ENCODE results near the gene ABCC3. TPM values are rescaled to one million over a fixed set of nuclear protein-coding genes. Genes with fewer than 3 reads are reported as not detected.

ABCC3 gene
- total RNA-seq, 1 donor from 2014 or later, result 1.2 TPM

DNA sequence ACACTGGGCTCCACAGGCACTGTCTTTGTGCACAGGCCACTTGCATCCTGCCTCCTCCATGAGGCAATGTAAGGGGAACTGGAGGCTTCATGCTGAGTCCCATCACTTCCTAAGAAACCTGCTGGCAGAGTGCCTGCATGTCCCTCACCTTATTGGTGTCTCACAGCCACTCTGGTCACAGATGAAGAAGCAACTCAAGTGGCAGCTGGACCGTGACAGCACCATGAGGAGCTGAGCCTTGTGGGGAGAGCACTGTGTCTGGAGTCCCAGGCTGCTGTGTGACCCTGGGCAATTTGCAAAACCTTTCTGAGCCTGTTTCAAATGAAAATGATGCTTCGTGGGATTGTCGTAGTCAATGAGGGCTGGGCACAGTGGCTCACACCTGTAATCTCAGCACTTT lies 53.6 kb downstream of the ABCC3 start:
- no peaks in the 10 kb centered on the region for H3K36me3 Mint-ChIP-seq
- TF ChIP-seq, protein P1, sequence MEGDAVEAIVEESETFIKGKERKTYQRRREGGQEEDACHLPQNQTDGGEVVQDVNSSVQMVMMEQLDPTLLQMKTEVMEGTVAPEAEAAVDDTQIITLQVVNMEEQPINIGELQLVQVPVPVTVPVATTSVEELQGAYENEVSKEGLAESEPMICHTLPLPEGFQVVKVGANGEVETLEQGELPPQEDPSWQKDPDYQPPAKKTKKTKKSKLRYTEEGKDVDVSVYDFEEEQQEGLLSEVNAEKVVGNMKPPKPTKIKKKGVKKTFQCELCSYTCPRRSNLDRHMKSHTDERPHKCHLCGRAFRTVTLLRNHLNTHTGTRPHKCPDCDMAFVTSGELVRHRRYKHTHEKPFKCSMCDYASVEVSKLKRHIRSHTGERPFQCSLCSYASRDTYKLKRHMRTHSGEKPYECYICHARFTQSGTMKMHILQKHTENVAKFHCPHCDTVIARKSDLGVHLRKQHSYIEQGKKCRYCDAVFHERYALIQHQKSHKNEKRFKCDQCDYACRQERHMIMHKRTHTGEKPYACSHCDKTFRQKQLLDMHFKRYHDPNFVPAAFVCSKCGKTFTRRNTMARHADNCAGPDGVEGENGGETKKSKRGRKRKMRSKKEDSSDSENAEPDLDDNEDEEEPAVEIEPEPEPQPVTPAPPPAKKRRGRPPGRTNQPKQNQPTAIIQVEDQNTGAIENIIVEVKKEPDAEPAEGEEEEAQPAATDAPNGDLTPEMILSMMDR (IDR thresholded peaks at IDR 0.05; ENCODE audit: unreplicated experiment), result no peak
- H3K27me3 Mint-ChIP-seq (ENCODE audit: low read depth), result no peaks in the 10 kb centered on the region
- peaks cover 33% of the 10 kb centered on the region for H3K4me1 Mint-ChIP-seq
- no peak overlapping the region for H3K4me3 Mint-ChIP-seq
- H3K27ac Mint-ChIP-seq, result no peak overlapping the region
- H3K9me3 Mint-ChIP-seq, result no peaks in the 10 kb centered on the region
- DNase-seq (ENCODE audit: low spot score in 2 of 2, unreplicated experiment in 2 of 2), result no peak

DNA sequence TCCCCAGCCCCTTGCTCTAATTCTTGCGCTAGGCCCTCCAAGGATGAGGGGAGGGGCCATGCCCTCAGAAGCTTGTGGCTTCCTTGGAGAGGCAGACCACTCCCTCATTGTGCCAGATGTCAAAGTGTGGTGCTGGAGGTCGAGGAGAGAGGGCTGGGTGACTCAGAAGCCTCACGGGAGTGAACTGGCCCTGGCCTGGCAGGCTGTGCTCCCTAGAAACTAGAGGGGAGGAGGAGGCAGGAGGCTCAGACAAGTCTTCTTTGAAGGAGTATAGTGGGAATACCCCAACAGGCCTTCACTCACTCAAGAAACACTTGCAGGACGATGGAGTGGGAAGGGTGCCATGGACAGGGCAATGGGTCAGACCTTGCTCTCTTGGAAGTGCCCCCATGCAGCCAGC lies 54.6 kb downstream of the ABCC3 start:
- TF ChIP-seq, protein P1 (IDR thresholded peaks at IDR 0.05; ENCODE audit: unreplicated experiment), result no peak
- no peaks in the 10 kb centered on the region for H3K9me3 Mint-ChIP-seq
- H3K4me3 Mint-ChIP-seq, result no peak overlapping the region
- H3K36me3 Mint-ChIP-seq, result peaks cover 1% of the 10 kb centered on the region
- DNase-seq (ENCODE audit: low spot score in 2 of 2, unreplicated experiment in 2 of 2), result no peak
- no peak overlapping the region for H3K27ac Mint-ChIP-seq
- peaks cover 38% of the 10 kb centered on the region for H3K4me1 Mint-ChIP-seq
- H3K27me3 Mint-ChIP-seq (ENCODE audit: low read depth), result no peaks in the 10 kb centered on the region

DNA sequence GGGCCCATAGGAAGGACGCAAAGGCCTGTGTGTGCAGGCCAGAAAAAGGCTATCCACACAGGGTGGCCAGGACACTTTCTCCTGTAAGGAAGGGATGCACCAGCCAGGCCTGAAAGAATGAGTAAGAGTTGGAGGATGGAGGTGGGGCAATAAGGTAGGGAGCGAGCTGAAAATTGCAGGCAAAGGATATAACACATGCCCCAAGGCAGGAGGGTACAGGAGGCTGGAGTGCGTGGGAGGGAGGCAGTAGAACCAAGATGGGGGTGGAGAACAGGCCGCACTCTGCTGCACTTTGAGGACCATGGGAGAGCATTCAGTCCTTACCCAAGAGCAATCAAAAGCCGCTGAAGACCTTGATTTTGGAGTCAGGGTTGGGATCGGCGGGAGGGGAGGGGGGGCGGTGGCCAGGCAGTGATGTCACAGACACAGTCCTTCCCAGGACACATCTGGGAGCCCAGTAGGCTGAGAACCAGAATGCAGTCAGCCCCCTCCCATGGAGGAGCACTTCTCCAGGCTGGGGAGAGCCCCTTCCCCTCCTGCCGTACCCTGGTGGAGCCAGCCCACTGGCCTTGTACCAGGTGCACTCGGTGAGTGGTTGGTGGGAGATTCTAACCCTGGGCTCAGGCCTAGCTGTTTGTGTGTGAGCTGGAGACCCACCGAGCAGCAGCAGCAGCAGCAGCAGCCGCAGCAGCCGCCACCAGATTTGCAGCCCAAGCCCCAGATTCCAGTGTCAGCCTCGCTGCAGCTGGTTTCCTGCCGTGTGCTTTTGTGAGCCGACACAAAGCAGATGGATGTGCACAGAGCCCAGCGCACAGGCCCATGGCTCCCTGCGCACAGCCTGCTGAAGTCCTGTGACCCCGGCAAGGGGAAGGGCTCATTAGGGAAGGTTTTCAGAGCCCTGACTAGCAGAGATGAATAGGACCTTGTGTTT lies 55.5 kb downstream of the ABCC3 start:
- DNase-seq (ENCODE audit: low spot score in 2 of 2, unreplicated experiment in 2 of 2), result no peak
- H3K36me3 Mint-ChIP-seq, result peaks cover 5% of the 10 kb centered on the region
- H3K9me3 Mint-ChIP-seq, result no peaks in the 10 kb centered on the region
- TF ChIP-seq, protein P1 (IDR thresholded peaks at IDR 0.05; ENCODE audit: unreplicated experiment), result no peak
- no peak overlapping the region for H3K4me3 Mint-ChIP-seq
- H3K4me1 Mint-ChIP-seq, result peaks cover 42% of the 10 kb centered on the region
- H3K27me3 Mint-ChIP-seq (ENCODE audit: low read depth), result no peaks in the 10 kb centered on the region
- H3K27ac Mint-ChIP-seq, result no peak overlapping the region

DNA sequence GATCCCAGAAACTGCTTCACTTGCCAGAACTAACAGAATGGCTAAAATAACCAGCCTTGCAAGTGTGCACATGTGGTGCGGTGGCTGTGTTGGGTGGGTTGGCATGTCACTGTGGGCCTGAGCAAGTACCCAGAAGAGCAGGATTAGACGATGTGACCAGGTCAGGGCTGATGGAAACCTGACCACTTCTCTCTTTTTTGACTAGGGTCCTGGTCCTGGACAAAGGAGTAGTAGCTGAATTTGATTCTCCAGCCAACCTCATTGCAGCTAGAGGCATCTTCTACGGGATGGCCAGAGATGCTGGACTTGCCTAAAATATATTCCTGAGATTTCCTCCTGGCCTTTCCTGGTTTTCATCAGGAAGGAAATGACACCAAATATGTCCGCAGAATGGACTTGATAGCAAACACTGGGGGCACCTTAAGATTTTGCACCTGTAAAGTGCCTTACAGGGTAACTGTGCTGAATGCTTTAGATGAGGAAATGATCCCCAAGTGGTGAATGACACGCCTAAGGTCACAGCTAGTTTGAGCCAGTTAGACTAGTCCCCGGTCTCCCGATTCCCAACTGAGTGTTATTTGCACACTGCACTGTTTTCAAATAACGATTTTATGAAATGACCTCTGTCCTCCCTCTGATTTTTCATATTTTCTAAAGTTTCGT lies 56.3 kb downstream of the ABCC3 start:
- H3K4me3 Mint-ChIP-seq, result no peak overlapping the region
- no peak for DNase-seq (ENCODE audit: low spot score in 2 of 2, unreplicated experiment in 2 of 2)
- H3K9me3 Mint-ChIP-seq, result no peaks in the 10 kb centered on the region
- H3K36me3 Mint-ChIP-seq, result peaks cover 12% of the 10 kb centered on the region
- TF ChIP-seq, protein P1 (IDR thresholded peaks at IDR 0.05; ENCODE audit: unreplicated experiment), result no peak
- no peaks in the 10 kb centered on the region for H3K27me3 Mint-ChIP-seq (ENCODE audit: low read depth)
- H3K27ac Mint-ChIP-seq, result peak overlapping the region; percentile 50
- peaks cover 42% of the 10 kb centered on the region for H3K4me1 Mint-ChIP-seq

DNA sequence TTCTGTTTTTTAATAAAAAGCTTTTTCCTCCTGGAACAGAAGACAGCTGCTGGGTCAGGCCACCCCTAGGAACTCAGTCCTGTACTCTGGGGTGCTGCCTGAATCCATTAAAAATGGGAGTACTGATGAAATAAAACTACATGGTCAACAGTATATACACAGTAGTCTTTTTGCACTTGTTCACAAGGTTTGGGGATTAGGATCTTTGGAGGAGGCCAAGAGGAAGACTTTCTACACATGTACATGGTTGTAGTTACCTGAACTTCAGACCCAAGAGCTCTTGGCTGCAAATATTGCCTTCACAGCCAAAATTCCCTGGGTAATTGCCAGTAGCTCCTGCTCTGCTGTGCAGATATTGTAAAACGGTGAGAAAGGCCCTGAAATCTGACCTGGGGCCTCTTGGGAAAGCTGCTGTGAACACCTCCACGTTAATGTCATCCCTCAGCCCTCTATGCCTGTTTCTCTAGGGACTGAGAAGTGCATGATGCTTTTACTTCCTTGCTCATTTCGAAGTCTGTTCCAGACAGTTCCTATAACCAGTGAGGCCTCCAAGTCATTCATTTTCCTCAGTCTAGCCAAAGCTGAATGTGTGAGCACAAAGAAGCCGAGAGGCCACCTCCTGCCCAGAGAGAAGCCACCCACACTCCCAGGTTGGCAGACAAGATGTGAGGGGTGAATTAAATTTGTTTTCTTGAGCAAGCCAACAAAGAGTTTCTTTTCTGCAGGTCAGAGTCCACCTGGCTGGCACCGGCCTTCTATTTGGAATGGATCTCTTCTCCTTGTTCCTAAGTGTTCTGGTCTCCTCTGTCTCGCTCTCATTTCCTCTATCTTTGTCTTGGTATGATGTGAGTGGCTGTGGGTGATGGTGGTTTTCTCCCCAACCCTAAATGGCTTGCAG lies 57.1 kb downstream of the ABCC3 start:
- Mint-ChIP-seq H3K9me3 (no peaks in the 10 kb centered on the region), H3K36me3 (peaks cover 18% of the 10 kb centered on the region), H3K4me1 (peaks cover 35% of the 10 kb centered on the region), H3K4me3 (no peak overlapping the region), H3K27ac (peak overlapping the region; percentile 50), H3K27me3 (ENCODE audit: low read depth) (no peaks in the 10 kb centered on the region)
- TF ChIP-seq, protein P1 (IDR thresholded peaks at IDR 0.05; ENCODE audit: unreplicated experiment), result no peak
- DNase-seq (ENCODE audit: low spot score in 2 of 2, unreplicated experiment in 2 of 2), result no peak

All from mesothelial cell of epicardium (in vitro differentiated cells).